ENCODE results near the gene TXNL1. TPM values are rescaled to one million over a fixed set of nuclear protein-coding genes. Genes with fewer than 3 reads are reported as not detected.
A peak's percentile ranks its signal among the peaks of the same experiment; 100 is the strongest.

Gene TXNL1
- polyA plus RNA-seq, 1 of the 3 experiments (the other 2 are of a cell fraction): 39.7 TPM

- no peak for TF ChIP-seq IRF3 (IDR thresholded peaks at IDR 0.05; ENCODE audit: low read depth, low read length)
- no peak for TF ChIP-seq ELF1 (IDR thresholded peaks at IDR 0.05)
- TF ChIP-seq FOXJ3 (CRISPR knock-in tag; IDR thresholded peaks at IDR 0.05): no peak
- no peak for TF ChIP-seq CHD2 (IDR thresholded peaks at IDR 0.05; ENCODE audit: low read length, partially characterized antibody)
- no peak for TF ChIP-seq PBX3 (IDR thresholded peaks at IDR 0.05)
- TF ChIP-seq RFX5 (IDR thresholded peaks at IDR 0.05; ENCODE audit: low read length): no peak
- TF ChIP-seq SMC3 (IDR thresholded peaks at IDR 0.05; ENCODE audit: low read depth, low read length): no peak
- TF ChIP-seq RAD21 (IDR thresholded peaks at IDR 0.05; ENCODE audit: low read length): no peak
- no peak for TF ChIP-seq TEAD4 (IDR thresholded peaks at IDR 0.05; ENCODE audit: borderline replicate concordance, insufficient read depth)
- TF ChIP-seq EZH2phosphoT487 (IDR thresholded peaks at IDR 0.05; ENCODE audit: borderline replicate concordance, low read depth): no peak
Measured at GRCh38 chr18:56641714-56642337, 3.4 kb upstream of the TXNL1 start (continued).

- no peak overlapping the region for H3K4me3 ChIP-seq (ENCODE audit: low read depth in 2 of 2, low read length in 1 of 2)
- no peak for DNase-seq
- peaks cover 33% of the 10 kb centered on the region for H4K20me1 ChIP-seq (ENCODE audit: insufficient read depth)
- ChIA-PET CTCF (interaction anchor here (3.3 kb wide), 1 partner anchor 12 kb away, joined by 15 read pairs; the partner anchor contains the start of gene WDR7), POLR2A (no interaction called here)
- H3F3A ChIP-seq (replicated peaks; ENCODE audit: insufficient read depth): no peaks in the 10 kb centered on the region
- H3K27me3 ChIP-seq (ENCODE audit: insufficient read depth): no peaks in the 10 kb centered on the region
- peak overlapping the region; percentile 86; the same call in 1 of the 2 replicates for H3K4me2 ChIP-seq
- 88% methylated on average over 9 of the region's 9 CpGs for WGBS (ENCODE audit: low lambda C conversion rate)
- peaks cover 0 to 5% of the 10 kb centered on the region in 2 experiments for H3K36me3 ChIP-seq (replicated peaks in 1 of 2; ENCODE audit: control insufficient read depth in 1 of 2, insufficient read depth in 2 of 2, low read length in 1 of 2)
- H3K79me2 ChIP-seq (ENCODE audit: insufficient read depth): peaks cover 38% of the 10 kb centered on the region
- no peaks in the 10 kb centered on the region for H3K9me2 ChIP-seq
- no peaks in the 10 kb centered on the region for H3K9me3 ChIP-seq
- peak overlapping the region in 1 of 2 experiments; percentile 97; a peak in 1 of 4 replicates for H3K27ac ChIP-seq (ENCODE audit: low read depth in 2 of 2, low read length in 1 of 2)
- H3K4me1 ChIP-seq (ENCODE audit: control insufficient read depth in 1 of 2, insufficient read depth in 2 of 2, low read depth in 1 of 2, low read length in 1 of 2): peaks cover 0 to 7% of the 10 kb centered on the region in 2 experiments; a peak in 2 of 4 replicates
- no peak overlapping the region for H3K9ac ChIP-seq
- TF ChIP-seq GABPA (IDR thresholded peaks at IDR 0.05; ENCODE audit: low read depth) (no peak), RXRA (IDR thresholded peaks at IDR 0.05; ENCODE audit: borderline replicate concordance, low read depth) (no peak), REST (IDR thresholded peaks at IDR 0.05; ENCODE audit: low read depth, low read length) (no peak), POLR2AphosphoS5 (IDR thresholded peaks at IDR 0.05; ENCODE audit: low read depth, low read length) (no peak), EZH2phosphoT487 (IDR thresholded peaks at IDR 0.05; ENCODE audit: borderline replicate concordance, low read depth) (no peak), TAF1 (IDR thresholded peaks at IDR 0.05; ENCODE audit: borderline replicate concordance, low read depth, low read length) (no peak), MXI1 (IDR thresholded peaks at IDR 0.05; ENCODE audit: low read depth, low read length) (no peak)
- peak overlapping the region; percentile 92 for H2AFZ ChIP-seq (ENCODE audit: low read depth)
Measured at GRCh38 chr18:56639571-56639970, 1.2 kb upstream of the TXNL1 start.

Measured in SK-N-SH (cell line).